K562 (cell line): Measurements from ENCODE around the gene TARS2. TPM values are rescaled to one million over a fixed set of nuclear protein-coding genes. Genes with fewer than 3 reads are reported as not detected.

Experiments
- BRF1 ChIP-seq: IDR thresholded peaks from 3 replicates; pipeline ENCODE4 v1.6.1; 2011; ENCODE audit warnings: borderline replicate concordance, mild to moderate bottlenecking; ENCODE audit not compliant: insufficient read length; ENCODE audit errors: extremely low read depth
- CC2D1A ChIP-seq: fragments of 450-650 bp; IDR thresholded peaks from 2 replicates; pipeline ENCODE4 v1.6.1; 2017; ENCODE audit warnings: mild to moderate bottlenecking
- DACH1 ChIP-seq: fragments of 450-650 bp; IDR thresholded peaks from 2 replicates; pipeline ENCODE4 v1.6.1; 2018; ENCODE audit not compliant: partially characterized antibody
- MYC ChIP-seq, 2 experiments: fragments of 250-450 bp in 1 of 2; sonication (Bioruptor Pico) in 1 of 2; IDR thresholded peaks; 2 replicates each; pipeline versions ENCODE4 v1.5.1 to v1.6.1; 2012 to 2021; ENCODE audit warnings: low read depth in 2 of 2, borderline replicate concordance in 1 of 2, improper control_type of control experiment in 1 of 2, low read length in 1 of 2, mild to moderate bottlenecking in 1 of 2, moderate library complexity in 1 of 2
- NCOA1 ChIP-seq: fragments of 450-650 bp; IDR thresholded peaks from 2 replicates; pipeline ENCODE4 v1.6.1; 2016; ENCODE audit warnings: low read depth
- NCOA6 ChIP-seq: fragments of 450-650 bp; IDR thresholded peaks from 2 replicates; pipeline ENCODE4 v1.6.1; 2017; ENCODE audit warnings: mild to moderate bottlenecking
- NUFIP1 ChIP-seq: fragments of 450-650 bp; IDR thresholded peaks from 2 replicates; pipeline ENCODE4 v1.6.1; 2018; ENCODE audit not compliant: partially characterized antibody
- PCBP1 ChIP-seq: fragments of 200-400 bp; formaldehyde crosslinking; IDR thresholded peaks from 2 replicates; pipeline ENCODE4 v1.6.1; 2018; ENCODE audit warnings: mild to moderate bottlenecking, low read depth, low read length; ENCODE audit not compliant: poor library complexity, severe bottlenecking
- SMARCB1 ChIP-seq: IDR thresholded peaks from 2 replicates; pipeline ENCODE4 v1.6.1; 2011; ENCODE audit warnings: improper control_type of control experiment, low read depth; ENCODE audit not compliant: insufficient read length
- THRAP3 ChIP-seq: fragments of 450-650 bp; IDR thresholded peaks from 2 replicates; pipeline ENCODE4 v1.6.1; 2016; ENCODE audit warnings: mild to moderate bottlenecking, inconsistent platforms, borderline replicate concordance
- ZFP1 ChIP-seq: fragments of 450-650 bp; formaldehyde crosslinking; IDR thresholded peaks from 2 replicates; pipeline ENCODE4 v1.4.0; 2020; ENCODE audit warnings: mild to moderate bottlenecking, mixed read lengths
- ZNF316 ChIP-seq: fragments of 450-650 bp; IDR thresholded peaks from 2 replicates; pipeline ENCODE4 v1.6.1; 2016
- ZNF717 ChIP-seq: fragments of 250-450 bp; sonication (Bioruptor Pico); IDR thresholded peaks from 2 replicates; pipeline ENCODE4 v1.5.0; 2021
- ZNF75A ChIP-seq: fragments of 450-650 bp; formaldehyde crosslinking; IDR thresholded peaks from 2 replicates; pipeline ENCODE4 v1.4.0; 2020; ENCODE audit warnings: mild to moderate bottlenecking
- polyA plus RNA-seq, 8 experiments: library from polyadenylated mRNA; depleted of rRNA in 4 of 8; stranded (reverse) in 5 of 8; unstranded in 3 of 8; fragments of >200 nt; fragmentation: Nextera tagmentation in 2 of 8; fragmentation: Illumina TruSeq in 1 of 8; extraction: Ambion mirVana in 2 of 8; extraction: Trizol in 1 of 8; gene quantifications; 2 replicates each; pipeline versions ENCODE4 v1.2.1 to v1.2.3, GENCODE V29; 2011 to 2014; ENCODE audit warnings: inconsistent platforms in 1 of 8, missing spikeins in 1 of 8
- total RNA-seq, 7 experiments: library from RNA; depleted of rRNA in 6 of 7; stranded (reverse); fragments of >200 nt in 6 of 7; fragmentation: Illumina TruSeq in 2 of 7; extraction: Trizol in 2 of 7; gene quantifications; 2 replicates each; pipeline versions ENCODE4 v1.2.1 to v1.2.3, GENCODE V29; 2011 to 2021; ENCODE audit warnings: low replicate concordance in 1 of 7
- TF ChIP-seq, protein P1 (sequence below): IDR thresholded peaks from 2 replicates; pipeline ENCODE4 v1.6.1; 2012; ENCODE audit warnings: low read depth, low read length, improper control_type of control experiment, borderline replicate concordance
- TF ChIP-seq, protein P2 (sequence below): fragments of 250-450 bp; sonication (Bioruptor Pico); IDR thresholded peaks from 2 replicates; pipeline ENCODE4 v1.8.0; 2021; ENCODE audit warnings: moderate library complexity, mild to moderate bottlenecking, inconsistent platforms
- TF ChIP-seq, protein P3 (sequence below): fragments of 450-650 bp; formaldehyde crosslinking; conservative IDR thresholded peaks from 2 replicates; pipeline ENCODE4 v1.4.0; 2022; ENCODE audit warnings: mild to moderate bottlenecking, missing genetic modification characterization
- TF ChIP-seq, protein P4 (sequence below), 2 experiments: fragments of 450-650 bp; IDR thresholded peaks; 2 replicates each; pipeline ENCODE4 v1.6.1; 2018; ENCODE audit warnings: mild to moderate bottlenecking in 2 of 2, low read depth in 1 of 2; ENCODE audit not compliant: partially characterized antibody in 2 of 2
- TF ChIP-seq, protein P5 (sequence below): sonication (generic); formaldehyde crosslinking; IDR thresholded peaks from 2 replicates; pipeline ENCODE4 v1.9.0; 2022; ENCODE audit warnings: mild to moderate bottlenecking, missing genetic modification reagents

Gene TARS2
- total and polyA plus RNA-seq, 9 of the 15 experiments (the other 6 are each of a cell fraction or from before 2014, with no cell fraction given): 17.0 to 64.2 (median 39.4) TPM

DNA sequence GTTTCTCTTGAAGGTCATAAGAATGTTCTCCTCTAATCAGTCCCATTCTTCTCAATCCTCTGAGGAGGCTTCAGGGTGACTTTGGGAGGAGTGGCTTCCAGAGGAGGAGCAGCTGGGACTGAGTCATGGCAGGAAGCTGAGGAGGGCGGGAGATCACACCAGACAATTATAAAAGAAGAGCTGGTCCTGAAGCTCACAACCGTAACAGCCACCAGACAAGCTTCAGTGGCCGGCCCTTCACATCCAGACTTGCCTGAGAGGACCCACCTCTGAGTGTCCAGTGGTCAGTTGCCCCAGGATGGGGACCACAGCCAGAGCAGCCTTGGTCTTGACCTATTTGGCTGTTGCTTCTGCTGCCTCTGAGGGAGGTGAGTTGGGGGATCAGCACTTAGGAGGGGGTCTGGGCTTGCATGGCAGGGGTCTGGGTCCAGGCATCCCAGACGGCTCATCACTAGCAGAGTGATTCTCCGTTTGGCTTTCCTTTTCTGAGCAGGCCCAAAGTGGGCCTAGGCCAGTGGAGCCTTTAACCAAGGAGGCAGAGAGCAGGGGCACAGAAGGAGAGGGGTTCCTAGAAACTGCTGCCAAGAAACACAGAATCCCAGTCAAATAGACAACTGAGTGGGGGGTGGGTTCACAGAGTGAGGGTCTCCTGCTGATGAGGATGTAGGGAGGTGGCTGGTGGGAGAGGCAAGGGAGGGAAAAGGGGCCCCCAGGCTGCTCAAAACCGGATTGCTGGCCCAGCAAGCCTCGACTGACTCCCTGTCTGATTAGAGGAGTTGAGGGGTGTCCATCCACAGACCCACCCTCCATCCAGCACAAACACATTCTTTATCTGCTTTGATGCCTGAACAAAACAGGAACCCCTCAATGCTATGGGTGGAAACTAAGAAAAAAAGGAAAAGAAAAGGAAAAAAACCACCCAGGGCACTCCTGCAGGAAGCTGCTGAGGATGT, 21.0 kb downstream of the TARS2 start, which contains the start of gene ECM1 (continued):
- TF ChIP-seq ZFP1 (CRISPR knock-in tag): no peak
- TF ChIP-seq ZNF75A (CRISPR knock-in tag): no peak
- no peak for TF ChIP-seq CC2D1A
- TF ChIP-seq MYC (IDR thresholded peaks at IDR 0.05; ENCODE audit: low read depth, low read length): 0 out of 2 replicates have a peak, but pooled peaks have one; percentile 45
- no peak for TF ChIP-seq MYC (CRISPR knock-in tag; IDR thresholded peaks at IDR 0.05; ENCODE audit: borderline replicate concordance, low read depth)
- TF ChIP-seq NCOA1: no peak
- no peak for TF ChIP-seq THRAP3
- TF ChIP-seq BRF1: no peak
- TF ChIP-seq ZNF717 (CRISPR knock-in tag): no peak
- TF ChIP-seq SMARCB1: no peak
- peak; percentile 57 for TF ChIP-seq DACH1
- TF ChIP-seq NUFIP1: no peak
- no peak for TF ChIP-seq NCOA6
- TF ChIP-seq, protein P1, sequence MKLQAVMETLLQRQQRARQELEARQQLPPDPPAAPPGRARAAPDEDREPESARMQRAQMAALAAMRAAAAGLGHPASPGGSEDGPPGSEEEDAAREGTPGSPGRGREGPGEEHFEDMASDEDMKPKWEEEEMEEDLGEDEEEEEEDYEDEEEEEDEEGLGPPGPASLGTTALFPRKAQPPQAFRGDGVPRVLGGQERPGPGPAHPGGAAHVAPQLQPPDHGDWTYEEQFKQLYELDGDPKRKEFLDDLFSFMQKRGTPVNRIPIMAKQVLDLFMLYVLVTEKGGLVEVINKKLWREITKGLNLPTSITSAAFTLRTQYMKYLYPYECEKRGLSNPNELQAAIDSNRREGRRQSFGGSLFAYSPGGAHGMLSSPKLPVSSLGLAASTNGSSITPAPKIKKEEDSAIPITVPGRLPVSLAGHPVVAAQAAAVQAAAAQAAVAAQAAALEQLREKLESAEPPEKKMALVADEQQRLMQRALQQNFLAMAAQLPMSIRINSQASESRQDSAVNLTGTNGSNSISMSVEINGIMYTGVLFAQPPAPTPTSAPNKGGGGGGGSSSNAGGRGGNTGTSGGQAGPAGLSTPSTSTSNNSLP: no peak
- TF ChIP-seq, protein P2, sequence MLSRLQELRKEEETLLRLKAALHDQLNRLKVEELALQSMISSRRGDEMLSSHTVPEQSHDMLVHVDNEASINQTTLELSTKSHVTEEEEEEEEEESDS (CRISPR knock-in tag): no peak
- TF ChIP-seq PCBP1: no peak
- TF ChIP-seq, protein P3, sequence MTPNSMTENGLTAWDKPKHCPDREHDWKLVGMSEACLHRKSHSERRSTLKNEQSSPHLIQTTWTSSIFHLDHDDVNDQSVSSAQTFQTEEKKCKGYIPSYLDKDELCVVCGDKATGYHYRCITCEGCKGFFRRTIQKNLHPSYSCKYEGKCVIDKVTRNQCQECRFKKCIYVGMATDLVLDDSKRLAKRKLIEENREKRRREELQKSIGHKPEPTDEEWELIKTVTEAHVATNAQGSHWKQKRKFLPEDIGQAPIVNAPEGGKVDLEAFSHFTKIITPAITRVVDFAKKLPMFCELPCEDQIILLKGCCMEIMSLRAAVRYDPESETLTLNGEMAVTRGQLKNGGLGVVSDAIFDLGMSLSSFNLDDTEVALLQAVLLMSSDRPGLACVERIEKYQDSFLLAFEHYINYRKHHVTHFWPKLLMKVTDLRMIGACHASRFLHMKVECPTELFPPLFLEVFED (CRISPR knock-in tag): no peak
- TF ChIP-seq ZNF316: no peak
- TF ChIP-seq, protein P4, sequence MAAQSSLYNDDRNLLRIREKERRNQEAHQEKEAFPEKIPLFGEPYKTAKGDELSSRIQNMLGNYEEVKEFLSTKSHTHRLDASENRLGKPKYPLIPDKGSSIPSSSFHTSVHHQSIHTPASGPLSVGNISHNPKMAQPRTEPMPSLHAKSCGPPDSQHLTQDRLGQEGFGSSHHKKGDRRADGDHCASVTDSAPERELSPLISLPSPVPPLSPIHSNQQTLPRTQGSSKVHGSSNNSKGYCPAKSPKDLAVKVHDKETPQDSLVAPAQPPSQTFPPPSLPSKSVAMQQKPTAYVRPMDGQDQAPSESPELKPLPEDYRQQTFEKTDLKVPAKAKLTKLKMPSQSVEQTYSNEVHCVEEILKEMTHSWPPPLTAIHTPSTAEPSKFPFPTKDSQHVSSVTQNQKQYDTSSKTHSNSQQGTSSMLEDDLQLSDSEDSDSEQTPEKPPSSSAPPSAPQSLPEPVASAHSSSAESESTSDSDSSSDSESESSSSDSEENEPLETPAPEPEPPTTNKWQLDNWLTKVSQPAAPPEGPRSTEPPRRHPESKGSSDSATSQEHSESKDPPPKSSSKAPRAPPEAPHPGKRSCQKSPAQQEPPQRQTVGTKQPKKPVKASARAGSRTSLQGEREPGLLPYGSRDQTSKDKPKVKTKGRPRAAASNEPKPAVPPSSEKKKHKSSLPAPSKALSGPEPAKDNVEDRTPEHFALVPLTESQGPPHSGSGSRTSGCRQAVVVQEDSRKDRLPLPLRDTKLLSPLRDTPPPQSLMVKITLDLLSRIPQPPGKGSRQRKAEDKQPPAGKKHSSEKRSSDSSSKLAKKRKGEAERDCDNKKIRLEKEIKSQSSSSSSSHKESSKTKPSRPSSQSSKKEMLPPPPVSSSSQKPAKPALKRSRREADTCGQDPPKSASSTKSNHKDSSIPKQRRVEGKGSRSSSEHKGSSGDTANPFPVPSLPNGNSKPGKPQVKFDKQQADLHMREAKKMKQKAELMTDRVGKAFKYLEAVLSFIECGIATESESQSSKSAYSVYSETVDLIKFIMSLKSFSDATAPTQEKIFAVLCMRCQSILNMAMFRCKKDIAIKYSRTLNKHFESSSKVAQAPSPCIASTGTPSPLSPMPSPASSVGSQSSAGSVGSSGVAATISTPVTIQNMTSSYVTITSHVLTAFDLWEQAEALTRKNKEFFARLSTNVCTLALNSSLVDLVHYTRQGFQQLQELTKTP (IDR thresholded peaks at IDR 0.05; ENCODE audit: low read depth in 1 of 2, partially characterized antibody in 2 of 2): no peak
- TF ChIP-seq, protein P5, sequence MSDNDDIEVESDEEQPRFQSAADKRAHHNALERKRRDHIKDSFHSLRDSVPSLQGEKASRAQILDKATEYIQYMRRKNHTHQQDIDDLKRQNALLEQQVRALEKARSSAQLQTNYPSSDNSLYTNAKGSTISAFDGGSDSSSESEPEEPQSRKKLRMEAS (CRISPR knock-in tag): no peak
